GM18517 (cell line): Measurements from ENCODE around the gene TCOF1.

Experiments
- ATAC-seq: cut with Tn5 transposase; IDR thresholded peaks from one replicate; pipeline ENCODE4 v1.9.1; 2021; ENCODE audit warnings: mild to moderate bottlenecking, moderate library complexity; ENCODE audit not compliant: unreplicated experiment

The TCOF1 gene

DNA sequence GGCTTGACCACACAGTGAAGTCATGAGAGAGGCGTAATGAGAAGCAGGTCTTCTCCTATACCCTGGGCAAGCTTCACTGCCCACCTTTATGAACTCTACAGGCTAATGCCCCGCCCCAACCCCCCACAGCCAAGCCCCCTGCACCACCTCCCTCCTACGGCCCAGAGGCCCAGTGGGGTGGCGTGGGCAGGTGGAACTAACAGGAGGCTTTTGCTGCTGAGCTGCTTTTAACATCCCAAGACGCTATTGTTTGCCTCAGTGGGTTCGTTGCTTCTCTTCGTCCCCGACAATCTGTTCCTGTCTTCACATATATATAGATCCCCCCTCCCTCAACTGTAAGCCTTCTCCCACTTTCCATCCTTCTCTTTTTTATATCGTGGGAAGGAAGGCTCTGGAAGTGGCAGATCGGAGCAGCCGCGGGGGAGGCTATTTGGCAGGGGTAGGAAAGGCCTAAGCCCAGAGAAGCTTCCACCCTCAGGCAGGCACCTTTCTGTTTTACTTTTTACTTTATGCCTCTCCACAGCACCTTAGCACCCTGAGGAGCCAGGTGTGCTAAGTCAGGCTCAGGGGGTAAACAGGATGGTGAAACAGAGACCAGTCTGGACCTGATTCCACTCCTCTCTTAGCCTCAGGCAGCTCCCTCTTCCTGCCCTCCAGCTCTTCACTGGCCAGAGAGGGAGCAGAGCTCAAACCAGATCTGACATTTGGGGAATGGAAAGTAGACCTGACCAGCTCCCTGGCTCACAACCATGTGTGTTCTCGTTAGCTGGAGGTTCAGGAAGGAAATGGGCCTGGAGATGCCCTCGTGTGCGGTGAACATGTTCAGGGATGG is 28.7 kb downstream of the TCOF1 start:
- no peak for ATAC-seq

DNA sequence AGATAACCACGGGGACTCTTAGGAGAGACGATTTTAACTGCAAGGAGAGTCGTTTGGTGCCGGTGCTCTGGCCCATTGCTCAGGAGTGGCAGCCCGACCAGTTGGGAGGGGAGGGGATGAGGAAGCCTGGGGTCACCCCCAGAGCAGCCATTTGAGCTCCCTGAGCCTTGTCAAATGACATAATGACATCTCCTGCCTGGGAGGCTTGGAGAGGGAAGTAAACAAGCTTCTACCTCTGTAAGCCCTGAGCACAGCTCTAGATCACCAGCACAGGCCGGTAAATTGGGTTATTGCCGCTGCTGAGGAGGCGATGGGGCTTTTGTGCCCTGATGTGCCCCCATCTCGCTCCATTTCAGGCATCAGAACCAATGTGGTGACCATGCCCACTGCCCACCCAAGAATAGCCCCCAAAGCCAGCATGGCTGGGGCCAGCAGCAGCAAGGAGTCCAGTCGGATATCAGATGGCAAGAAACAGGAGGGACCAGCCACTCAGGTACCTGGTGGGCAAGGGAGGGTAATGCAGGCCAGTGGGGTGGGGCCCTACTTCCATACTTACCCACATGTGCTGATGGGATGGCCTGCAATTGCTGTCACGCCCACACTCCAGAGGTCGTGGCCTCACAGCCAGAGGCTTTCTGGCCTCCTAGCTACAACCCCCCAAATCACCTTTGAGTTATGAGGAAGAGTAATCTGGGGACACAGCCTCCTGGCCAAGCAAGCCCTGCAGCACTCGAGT is 32.2 kb downstream of the TCOF1 start:
- no peak for ATAC-seq

DNA sequence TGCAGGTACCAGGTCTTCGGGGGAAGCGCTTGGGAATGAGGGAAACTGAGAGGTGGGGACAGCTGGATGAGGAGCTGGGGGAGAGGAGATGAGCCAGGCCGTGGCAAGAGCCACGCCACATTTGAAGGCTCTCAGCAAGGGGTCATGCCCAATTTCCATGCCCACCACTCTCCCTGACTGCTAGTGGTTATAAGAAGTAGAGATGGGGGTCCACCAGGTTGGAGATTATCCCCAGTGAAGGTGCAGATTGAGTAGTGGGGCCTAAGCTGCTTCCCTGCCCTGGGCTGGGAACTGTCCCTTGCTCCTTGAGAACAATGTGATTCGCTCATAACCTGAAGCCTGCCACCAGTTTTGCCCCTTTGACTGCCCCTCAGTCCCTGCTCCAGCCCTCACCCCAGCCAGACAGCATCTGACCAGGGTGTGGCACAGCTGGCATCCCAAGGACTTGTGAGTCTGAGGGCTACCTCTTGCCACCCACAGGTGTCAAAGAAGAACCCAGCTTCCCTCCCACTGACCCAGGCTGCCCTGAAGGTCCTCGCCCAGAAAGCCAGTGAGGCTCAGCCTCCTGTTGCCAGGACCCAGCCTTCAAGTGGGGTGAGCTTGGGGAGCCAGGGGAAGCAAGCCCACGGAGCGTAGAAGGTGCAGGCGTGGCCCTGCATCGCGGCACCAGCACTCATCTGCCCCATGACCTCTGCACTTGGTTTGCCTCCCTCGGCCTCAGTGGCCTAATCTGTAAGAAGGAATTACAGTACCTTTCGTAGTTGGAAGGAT is 33.8 kb downstream of the TCOF1 start:
- no peak for ATAC-seq

DNA sequence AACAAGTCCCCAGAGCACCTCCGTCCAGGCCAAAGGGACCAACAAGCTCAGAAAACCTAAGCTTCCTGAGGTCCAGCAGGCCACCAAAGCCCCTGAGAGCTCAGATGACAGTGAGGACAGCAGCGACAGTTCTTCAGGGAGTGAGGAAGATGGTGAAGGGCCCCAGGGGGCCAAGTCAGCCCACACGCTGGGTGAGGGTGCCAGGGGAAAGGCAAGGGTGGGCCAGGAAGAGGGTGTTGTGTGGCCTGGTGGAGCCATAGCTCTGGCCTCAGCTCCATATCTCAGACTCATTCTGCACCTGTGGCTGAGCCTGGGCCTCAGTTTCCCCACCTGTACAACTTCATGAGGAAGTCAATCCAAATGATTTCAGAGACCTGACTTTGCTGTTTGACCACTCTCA is 34.5 kb downstream of the TCOF1 start:
- no peak for ATAC-seq

DNA sequence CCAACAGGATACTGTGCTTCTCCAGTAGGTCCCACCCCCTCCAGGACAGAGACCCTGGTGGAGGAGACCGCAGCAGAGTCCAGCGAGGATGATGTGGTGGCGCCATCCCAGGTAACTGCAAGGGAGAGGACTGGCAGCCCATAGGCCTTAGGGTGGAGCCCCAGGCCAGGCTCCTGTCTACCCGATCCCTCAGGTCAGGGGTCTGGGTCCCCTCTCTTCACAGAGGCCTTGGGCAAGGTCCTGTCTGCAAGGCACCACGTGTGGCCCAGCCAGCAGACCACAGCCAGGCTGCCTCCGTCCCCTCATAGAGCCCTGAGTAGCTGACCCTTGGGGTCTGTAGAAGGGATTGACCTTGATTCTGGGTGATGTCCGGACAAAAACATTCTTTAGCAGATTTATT is 35.2 kb downstream of the TCOF1 start:
- ATAC-seq, result no peak

DNA sequence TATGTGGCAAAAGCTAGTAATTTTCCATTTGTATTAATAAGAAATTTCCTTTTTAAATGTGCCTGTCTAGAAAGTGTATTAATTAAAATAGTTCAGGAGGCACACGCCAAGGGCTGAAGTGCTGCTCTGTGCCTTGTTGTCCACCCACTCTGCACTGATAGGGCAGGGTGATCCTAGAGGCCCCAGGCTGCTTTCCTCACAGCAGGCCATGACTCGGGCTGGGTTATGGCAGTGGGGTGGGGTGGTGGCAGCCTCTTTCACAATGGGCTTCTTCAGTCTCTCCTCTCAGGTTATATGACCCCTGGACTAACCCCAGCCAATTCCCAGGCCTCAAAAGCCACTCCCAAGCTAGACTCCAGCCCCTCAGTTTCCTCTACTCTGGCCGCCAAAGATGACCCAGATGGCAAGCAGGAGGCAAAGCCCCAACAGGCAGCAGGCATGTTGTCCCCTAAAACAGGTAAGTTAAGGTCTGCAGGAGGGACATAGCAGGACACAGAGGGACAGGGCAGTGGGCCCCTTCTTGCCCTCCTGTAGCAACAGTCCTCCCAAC is 35.7 kb downstream of the TCOF1 start:
- ATAC-seq, result no peak

DNA sequence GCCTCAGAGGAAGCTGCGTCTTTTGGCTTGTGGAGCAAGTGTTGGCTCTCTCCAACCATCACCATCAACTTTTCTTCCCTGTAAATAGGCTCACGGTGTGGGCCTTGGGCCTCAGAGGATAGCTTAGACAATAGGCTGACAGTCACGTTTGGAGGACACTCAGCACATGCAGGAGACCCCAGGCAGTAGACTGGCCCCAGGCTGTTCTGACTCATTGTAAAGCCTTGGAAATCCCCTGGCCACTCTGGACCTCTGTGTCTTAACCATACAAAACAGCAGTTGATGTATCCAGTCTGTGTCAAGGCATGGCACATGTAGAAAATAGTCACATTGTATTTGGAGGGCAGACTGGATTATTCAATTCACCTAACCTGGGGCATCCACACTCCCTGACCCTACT is 36.6 kb downstream of the TCOF1 start:
- ATAC-seq, result peak; percentile 41

DNA sequence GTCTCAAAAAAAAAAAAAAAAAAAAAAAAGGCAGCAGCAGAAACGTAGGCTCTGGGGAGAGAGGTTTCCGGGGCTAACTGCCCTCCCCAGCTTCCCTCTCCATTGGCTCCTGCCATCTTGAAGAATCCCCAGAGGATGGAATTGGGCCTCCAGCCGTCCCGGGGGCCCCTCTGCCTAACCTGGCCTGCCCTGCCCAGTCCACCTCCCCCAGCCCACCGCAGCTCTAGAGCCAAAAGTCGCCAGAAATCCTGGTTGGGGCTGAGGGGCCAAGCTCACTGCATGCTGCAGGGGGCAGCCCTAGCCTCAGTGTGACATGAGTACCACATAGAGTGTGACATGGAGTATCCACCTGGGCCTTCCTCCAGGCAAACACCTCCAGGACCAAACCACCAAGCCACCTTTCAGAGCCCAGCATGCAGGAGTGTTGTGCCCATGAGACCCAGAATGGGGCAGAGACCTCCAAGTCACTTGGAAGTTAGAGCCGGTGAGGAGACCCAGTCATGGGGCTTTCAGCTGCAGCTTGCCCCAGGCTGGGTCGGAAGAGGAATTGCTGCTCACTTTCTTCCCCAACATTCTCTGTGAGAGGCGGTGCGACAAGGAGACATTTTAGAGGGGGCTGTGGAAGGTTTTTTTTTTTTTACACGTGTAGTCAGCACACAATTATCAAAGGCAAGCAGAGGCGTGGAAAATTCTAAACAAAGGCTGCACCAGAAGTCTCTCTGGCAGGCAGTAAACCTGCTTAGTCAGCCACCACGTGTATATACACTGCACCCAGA is 37.6 kb downstream of the TCOF1 start:
- ATAC-seq, result no peak

DNA sequence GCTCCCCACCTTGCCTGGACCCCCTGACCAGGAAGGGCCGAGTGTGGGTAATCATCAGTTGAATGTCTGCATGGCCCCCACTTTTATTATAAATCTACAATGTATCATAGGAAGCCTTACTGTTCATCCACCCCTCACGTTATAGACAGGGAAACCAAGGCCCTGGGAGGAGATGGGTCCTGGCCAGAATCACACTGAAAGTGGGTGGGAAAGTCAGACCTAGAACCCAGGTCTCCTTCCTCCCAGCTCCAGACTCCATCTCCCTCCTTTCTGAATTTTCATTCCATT is 38.1 kb downstream of the TCOF1 start:
- ATAC-seq, result no peak

DNA sequence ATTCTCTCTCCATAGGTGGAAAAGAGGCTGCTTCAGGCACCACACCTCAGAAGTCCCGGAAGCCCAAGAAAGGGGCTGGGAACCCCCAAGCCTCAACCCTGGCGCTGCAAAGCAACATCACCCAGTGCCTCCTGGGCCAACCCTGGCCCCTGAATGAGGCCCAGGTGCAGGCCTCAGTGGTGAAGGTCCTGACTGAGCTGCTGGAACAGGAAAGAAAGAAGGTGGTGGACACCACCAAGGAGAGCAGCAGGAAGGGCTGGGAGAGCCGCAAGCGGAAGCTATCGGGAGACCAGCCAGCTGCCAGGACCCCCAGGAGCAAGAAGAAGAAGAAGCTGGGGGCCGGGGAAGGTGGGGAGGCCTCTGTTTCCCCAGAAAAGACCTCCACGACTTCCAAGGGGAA is 38.8 kb downstream of the TCOF1 start:
- ATAC-seq, result no peak

DNA sequence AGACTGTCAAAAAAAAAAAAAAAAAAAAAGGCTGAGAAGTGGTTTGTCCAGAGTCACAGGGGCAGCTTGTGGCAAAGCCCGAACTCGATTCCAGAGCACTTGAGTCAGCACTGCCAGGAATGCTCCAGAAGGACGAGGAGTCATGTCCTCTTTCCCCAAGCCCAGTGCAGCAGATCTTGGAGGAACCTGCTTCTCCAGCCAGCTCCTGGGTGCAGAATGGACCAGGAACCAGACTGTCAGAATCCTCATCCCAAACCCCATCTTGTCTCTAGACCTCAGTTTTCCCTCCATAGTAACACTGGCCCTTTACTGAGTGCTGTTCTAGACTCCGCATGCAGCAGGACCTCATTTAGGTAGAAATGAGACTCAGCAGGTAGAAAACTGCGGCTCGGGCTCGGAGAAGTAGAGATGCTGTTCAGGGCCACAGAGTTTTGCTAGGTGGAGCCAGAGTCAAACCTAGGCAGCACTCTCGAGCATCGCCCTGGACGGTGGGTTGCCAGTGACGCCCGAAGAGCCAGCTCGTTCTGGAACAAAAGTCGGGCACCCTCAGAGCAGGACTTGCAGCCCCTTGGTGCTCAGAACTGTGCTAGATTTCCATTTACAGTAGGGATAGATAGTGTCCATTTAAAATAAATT is 39.8 kb downstream of the TCOF1 start:
- no peak for ATAC-seq

DNA sequence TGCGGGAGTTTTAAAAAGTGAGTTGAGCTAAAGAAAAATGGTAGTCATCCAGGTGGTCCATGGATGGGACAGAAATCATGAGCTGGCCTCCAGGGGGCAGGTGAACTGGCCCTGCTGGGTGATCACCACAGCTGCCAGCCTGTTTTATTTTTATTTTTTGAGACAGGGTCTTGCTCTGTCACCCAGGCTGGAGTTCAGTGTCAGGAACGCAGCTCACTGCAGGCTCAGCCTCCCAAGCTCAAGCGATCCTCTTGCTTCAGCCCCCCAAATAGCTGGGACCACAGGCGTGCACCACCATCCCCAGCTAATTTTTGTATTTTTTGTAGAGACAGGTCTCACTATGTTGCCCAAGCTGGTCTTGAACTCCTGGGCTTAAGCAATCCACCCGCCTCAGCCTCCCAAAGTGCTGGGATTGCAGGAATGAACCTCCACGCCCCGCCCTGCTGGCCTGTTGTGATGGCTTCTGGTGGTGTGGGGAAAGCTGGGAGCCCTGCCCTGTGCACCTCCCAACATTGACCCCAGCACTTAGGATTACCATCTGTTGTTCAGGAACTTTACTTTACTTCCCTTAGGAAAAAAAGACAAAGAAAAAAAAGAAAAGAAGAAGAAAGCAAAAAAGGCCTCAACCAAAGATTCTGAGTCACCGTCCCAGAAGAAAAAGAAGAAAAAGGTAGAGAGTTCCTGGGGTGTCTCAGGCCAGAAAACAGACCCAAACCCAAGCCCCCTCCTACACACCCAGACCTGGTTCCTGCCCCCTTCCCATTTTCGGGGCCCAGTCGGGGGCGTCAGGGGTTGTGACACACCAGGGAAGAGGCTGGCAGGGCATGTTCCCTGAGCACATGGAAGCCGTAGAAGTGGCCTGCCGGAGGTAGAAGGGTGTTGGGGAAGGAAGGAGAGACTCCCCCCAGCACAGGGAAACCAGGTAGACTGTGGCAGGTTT is 40.6 kb downstream of the TCOF1 start:
- no peak for ATAC-seq

DNA sequence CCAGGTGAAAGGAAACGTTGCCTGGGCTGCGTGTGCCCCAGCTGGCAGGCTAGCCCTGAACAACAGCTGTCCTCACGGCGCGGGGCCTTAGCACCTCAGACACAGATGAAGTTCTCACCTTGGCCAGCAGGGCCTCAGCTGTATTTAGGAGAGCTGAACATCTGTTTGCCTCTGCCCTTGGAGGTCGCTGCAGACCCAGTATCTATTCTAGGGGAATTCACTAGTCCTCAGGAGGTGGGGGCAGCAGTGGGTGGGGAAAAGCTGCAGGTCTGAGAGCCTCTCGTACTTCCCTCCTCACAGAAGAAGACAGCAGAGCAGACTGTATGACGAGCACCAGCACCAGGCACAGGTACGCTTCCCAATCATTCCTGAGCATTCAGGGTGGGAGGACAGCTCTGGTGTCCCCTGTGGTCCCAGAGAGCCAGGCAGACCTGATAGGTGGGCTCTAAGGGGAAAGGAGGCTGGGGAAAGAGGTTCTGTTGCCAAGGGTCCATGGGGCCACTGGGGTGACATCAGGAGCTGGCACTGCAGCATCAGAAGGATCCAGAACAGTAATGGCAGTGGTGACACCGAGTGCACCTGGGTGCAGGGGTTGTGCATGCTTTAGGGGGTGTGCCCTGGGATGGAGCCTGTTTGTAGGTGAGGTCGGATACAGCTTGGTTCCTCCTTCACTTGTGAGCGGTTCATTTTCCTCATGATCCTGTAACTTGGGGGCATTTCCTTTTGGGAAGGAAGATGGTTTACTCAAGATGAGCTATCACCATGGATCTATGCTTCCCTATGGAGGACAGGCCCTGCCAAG is 41.4 kb downstream of the TCOF1 start:
- ATAC-seq, result peak; percentile 56

DNA sequence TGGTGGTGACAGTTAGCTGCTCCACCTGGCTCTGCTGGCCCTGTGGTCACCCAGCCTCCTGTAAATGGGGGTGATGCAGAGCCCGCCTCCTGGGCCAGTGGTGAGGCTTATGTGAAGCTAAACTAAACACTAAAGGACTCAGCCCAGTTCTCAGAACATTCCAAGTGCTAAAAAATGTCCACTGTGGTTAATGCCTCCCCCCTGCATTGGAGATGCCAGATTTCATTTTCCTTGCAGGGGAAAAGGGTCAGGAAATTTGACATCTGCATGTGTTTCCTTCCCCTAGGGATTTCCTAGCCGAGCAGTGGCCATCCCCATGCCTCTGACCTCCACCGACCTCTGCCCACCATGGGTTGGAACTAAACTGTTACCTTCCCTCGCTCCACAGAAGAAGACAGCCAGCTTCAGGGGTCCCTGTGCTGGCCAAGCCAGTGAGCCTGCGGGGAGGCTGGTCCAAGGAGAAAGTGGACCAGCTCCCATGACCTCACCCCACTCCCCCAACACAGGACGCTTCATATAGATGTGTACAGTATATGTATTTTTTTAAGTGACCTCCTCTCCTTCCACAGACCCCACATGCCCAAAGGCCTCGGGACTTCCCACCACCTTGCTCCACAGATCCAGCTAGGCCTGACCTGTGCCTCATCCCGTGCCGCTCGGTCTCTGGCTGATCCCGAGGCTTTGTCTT is 42.2 kb downstream of the TCOF1 start:
- ATAC-seq, result no peak

DNA sequence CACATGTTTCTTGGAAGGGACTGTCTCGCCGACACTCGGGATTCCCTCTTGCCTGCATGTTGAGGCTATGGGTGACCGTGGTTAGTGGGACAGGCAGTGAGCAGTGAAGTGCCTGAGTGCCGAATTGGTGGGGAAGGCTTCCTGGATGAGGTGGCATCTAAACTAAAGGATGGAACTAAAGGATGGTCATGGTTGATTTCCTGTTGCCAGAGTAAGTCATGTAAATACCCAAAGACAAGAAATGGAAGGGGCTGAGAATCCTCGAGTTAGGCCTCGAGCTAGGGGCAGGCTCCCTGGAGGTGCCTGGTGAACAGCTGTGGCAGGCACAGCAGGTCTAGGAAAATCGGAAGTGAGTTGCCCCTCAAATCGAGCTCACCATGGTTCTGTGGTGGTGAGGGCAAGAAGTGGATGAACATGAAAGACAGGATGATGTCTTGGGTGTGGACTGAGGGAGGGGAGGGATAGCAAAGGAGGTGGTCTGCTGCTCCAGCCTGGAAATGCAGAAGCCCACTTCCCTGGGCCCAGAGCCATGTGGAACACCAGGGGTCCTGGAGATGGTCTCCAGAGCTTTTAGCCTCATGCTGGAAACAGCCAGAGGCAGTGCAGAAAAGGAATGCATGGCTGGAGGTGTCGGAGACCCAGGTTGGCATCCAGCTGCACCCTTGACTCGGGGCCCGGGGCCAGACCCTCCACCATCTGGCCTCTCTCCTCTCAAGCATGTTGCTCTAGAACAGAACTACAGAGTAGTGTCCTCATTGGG is 43.0 kb downstream of the TCOF1 start:
- no peak for ATAC-seq

DNA sequence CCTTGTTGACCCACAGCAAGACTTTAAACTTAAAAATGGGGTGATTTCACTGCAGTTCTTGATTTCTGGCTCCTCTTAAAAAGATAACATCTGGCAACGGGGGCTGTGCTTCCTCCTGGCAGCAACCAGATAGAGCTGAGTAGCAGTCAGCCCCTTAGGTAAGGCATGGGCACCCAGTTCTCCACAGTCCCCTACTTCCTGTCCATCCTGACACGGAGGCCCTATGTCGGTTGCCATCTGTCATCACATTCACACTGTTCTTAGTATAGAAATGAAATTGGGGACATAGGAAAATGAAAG is 43.5 kb downstream of the TCOF1 start:
- ATAC-seq, result no peak
